ENCODE results near the gene CHST15.
A peak's percentile ranks its signal among the peaks of the same experiment; 100 is the strongest.
"Not testable (repeated sequence)": the region's sequence is repeated elsewhere in the genome, so short reads cannot be mapped to it uniquely, and the experiment has no call there.

Gene CHST15

DNA sequence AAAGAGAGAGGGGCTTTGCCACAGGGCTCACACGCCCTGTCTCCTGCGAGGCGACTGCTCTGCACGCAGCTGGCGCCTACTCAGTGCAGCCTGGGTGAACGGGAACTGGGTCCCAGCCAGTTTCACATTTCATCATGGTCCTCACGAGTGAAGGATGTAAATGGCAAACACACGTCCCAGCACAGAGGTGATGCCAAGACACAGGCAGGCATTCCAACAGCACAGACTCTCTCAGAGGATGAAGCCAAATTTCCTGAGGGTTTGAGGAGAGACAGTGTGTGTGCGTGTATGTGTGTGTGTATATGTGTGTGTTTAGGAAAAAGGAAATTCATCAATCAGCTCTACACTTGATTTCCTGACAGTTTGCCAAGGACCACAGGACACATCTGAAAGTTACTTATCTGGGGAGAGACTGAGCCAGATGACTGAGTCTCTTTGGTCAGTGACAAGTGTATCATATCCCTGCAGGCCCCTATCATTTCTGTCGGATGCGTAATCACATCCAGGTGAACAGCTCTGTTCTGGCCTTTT, 53.9 kb downstream of the CHST15 start:
- no peak overlapping the region for H3K4me3 ChIP-seq (ENCODE audit: low read depth, low read length)
- TF ChIP-seq, protein P1, sequence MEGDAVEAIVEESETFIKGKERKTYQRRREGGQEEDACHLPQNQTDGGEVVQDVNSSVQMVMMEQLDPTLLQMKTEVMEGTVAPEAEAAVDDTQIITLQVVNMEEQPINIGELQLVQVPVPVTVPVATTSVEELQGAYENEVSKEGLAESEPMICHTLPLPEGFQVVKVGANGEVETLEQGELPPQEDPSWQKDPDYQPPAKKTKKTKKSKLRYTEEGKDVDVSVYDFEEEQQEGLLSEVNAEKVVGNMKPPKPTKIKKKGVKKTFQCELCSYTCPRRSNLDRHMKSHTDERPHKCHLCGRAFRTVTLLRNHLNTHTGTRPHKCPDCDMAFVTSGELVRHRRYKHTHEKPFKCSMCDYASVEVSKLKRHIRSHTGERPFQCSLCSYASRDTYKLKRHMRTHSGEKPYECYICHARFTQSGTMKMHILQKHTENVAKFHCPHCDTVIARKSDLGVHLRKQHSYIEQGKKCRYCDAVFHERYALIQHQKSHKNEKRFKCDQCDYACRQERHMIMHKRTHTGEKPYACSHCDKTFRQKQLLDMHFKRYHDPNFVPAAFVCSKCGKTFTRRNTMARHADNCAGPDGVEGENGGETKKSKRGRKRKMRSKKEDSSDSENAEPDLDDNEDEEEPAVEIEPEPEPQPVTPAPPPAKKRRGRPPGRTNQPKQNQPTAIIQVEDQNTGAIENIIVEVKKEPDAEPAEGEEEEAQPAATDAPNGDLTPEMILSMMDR (IDR thresholded peaks at IDR 0.05; ENCODE audit: low read depth, low read length, missing control alignments), result no peak
- no peak for DNase-seq (ENCODE audit: low read depth)

DNA sequence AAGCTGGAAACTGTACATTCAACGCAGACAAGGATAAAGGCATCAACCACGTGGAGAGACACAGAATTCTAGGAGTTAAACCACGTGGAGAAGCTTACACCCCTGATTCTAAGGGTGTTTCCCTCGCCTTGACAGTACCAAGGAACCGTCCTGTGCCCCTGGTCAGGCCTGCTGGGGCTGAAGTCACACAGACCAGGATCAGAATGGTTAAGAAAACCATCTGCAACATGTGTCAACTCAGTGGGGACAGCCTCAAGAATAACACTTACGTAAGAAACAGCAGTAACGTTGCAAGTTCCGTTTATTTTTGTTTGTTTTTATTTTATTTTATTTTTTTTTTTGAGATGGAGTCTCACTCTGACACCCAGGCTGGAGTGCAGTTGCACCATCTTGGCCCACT, 55.6 kb downstream of the CHST15 start:
- TF ChIP-seq, protein P1 (IDR thresholded peaks at IDR 0.05; ENCODE audit: low read depth, low read length, missing control alignments), result no peak
- H3K4me3 ChIP-seq (ENCODE audit: low read depth, low read length), result no peak overlapping the region
- DNase-seq (ENCODE audit: low read depth), result no peak

DNA sequence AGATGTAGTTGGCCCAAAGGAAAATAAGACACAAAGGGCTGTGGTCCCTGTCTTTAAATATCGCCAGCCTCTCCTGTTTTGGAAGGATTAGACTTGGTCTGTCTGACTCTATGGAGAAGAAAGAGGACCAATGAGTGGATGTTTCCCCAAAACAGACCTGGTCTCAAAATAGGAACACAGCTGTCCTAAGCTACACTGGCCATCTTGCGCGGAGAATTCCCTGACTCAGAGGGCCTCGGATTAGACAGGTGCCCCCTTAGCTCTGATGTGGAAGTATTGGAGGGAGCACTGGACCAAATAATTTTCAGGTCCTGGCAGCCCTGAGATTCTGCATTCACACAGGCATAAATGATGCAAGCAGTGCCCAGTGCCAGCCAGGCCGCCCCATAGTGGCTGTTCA, 56.1 kb downstream of the CHST15 start:
- TF ChIP-seq, protein P1 (IDR thresholded peaks at IDR 0.05; ENCODE audit: low read depth, low read length, missing control alignments), result no peak
- no peak for DNase-seq (ENCODE audit: low read depth)
- H3K4me3 ChIP-seq (ENCODE audit: low read depth, low read length), result no peak overlapping the region

DNA sequence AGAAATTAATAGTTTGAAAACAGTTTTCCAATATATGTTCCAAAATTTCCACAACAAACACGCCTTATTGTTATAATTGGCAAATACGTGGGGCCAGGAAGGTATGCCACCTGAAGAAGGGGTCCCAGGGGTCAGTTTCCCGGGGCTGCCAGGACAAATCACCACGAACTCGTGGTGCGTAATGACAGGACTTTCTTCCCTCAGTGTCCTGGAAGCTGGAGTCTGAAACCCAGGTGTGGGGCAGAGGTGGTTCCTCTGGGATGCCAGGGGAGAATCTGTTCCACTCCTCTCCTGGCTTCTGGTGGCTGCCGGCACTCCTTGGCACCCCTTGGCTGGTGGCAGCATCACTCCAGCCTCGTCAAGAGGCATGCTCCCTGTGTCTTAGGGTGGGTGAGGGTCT, 56.7 kb downstream of the CHST15 start:
- no peak for DNase-seq (ENCODE audit: low read depth)
- H3K4me3 ChIP-seq (ENCODE audit: low read depth, low read length), result no peak overlapping the region
- TF ChIP-seq, protein P1 (IDR thresholded peaks at IDR 0.05; ENCODE audit: low read depth, low read length, missing control alignments), result no peak

DNA sequence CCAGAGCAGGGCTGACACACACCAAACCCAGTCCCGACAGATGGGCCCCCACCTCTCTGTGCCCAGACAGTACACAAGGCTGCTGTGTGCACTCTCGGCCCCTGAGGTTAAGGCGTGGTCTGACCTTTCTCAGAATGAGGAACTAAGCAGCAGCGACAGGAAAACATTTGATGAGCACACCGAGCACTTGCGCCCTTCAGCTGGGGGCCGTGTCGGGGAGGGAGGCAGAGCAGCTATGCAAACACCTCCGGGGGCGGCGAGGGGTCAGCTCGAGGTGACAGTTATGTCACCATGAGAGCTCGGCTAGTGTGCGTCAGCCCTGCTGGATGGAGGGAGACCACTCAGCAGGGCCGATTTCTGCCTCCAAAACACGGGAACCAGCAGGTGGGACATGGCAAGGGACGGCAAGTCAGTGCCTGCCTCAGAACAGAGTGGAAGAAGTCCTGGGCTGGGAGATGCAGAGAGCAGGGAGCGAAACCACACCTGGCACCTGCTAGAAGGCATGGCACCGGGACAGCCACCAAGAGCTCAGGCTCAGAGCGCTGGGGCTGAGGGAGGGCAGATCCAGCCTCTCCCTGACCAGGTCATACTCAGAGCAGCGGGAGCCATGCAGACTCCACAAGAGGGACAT, 57.4 kb downstream of the CHST15 start:
- peak; percentile 93 for DNase-seq (ENCODE audit: low read depth)
- TF ChIP-seq, protein P1 (IDR thresholded peaks at IDR 0.05; ENCODE audit: low read depth, low read length, missing control alignments), result no peak
- peak overlapping the region; percentile 20 for H3K4me3 ChIP-seq (ENCODE audit: low read depth, low read length)

DNA sequence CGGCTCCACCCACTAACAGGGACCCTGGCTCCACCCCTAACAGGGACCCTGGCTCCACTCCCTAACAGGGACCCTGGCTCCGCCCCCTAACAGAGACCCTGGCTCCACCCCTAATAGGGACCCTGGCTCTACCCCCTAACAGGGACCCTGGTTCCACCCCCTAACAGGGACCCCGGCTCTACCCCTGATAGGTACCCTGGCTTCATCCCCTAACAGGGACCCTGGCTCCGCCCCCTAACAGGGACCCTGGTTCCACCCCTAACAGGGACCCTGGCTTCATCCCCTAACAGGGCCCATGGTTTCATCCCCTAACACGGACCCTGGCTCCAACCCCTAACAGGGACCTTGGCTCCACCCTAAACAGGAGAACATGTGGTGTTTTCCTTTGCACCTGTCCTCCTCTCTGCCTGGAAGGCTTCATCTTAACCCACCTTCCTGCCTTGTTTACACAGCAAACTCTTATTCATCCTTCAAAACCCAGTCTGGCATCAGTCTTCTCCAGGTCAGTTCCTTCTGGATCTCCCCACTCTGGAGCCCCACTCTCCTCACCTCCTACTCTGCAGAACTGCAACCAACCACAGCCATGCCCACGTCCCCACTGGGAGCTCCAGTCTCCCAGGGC, 58.0 kb downstream of the CHST15 start:
- DNase-seq (ENCODE audit: low read depth), result no peak
- no peak overlapping the region for H3K4me3 ChIP-seq (ENCODE audit: low read depth, low read length)
- TF ChIP-seq, protein P1 (IDR thresholded peaks at IDR 0.05; ENCODE audit: low read depth, low read length, missing control alignments), result no peak

DNA sequence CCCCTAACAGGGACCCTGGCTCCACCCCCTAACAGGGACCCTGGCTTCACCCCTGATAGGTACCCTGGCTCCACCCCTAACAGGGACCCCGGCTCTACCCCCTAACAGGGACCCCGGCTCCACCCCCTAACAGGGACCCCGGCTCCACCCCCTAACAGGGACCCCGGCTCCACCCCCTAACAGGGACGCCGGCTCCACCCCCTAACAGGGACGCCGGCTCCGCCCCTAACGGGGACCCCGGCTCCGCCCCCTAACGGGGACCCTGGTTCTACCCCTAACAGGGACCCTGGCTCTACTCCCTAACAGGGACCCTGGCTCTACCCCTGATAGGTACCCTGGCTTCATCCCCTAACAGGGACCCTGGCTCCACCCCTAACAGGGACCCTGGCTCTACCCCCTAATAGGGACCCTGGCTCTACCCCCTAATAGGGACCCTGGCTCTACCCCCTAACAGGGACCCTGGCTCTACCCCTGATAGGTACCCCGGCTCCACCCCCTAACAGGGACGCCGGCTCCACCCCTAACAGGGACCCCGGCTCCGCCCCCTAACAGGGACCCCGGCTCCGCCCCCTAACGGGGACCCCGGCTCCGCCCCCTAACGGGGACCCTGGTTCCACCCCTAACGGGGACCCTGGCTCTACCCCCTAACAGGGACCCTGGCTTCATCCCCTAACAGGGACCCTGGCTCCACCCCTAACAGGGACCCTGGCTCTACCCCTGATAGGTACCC, 58.7 kb downstream of the CHST15 start:
- not testable (repeated sequence) for H3K4me3 ChIP-seq (ENCODE audit: low read depth, low read length); DNase-seq (ENCODE audit: low read depth)

Measured in GM12864 (cell line).